ENCODE measurements around the gene PAX7.
"Not testable (repeated sequence)": the region's sequence is repeated elsewhere in the genome, so short reads cannot be mapped to it uniquely, and the experiment has no call there.

PAX7 gene

GRCh38 chr1:18760156-18760555 is 129.5 kb downstream of the PAX7 start:
- no peak for DNase-seq (ENCODE audit: low spot score)

GRCh38 chr1:18761948-18762840 is 131.5 kb downstream of the PAX7 start:
- DNase-seq (ENCODE audit: low spot score) = peak; percentile 16

GRCh38 chr1:18764362-18764761 is 133.7 kb downstream of the PAX7 start:
- no peak for DNase-seq (ENCODE audit: low spot score)

GRCh38 chr1:18765725-18766124 is 135.1 kb downstream of the PAX7 start:
- DNase-seq (ENCODE audit: low spot score) = no peak

- DNase-seq (ENCODE audit: low spot score) = no peak
Observed at GRCh38 chr1:18766328-18766727, 135.7 kb downstream of the PAX7 start.

- not testable (repeated sequence) for DNase-seq (ENCODE audit: low spot score)
Observed at GRCh38 chr1:18767576-18767975, 136.9 kb downstream of the PAX7 start.

- no peak for DNase-seq (ENCODE audit: low spot score)
Observed at GRCh38 chr1:18768086-18768485, 137.4 kb downstream of the PAX7 start.

GRCh38 chr1:18769140-18769539 is 138.5 kb downstream of the PAX7 start:
- no peak for DNase-seq (ENCODE audit: low spot score)

- DNase-seq (ENCODE audit: low spot score) = no peak
Observed at GRCh38 chr1:18770799-18771198, 140.2 kb downstream of the PAX7 start.

- DNase-seq (ENCODE audit: low spot score) = no peak
Observed at GRCh38 chr1:18773753-18774152, 143.1 kb downstream of the PAX7 start.

GRCh38 chr1:18775341-18775740 is 144.7 kb downstream of the PAX7 start:
- DNase-seq (ENCODE audit: low spot score) = no peak

GRCh38 chr1:18776777-18777176 is 146.1 kb downstream of the PAX7 start:
- no peak for DNase-seq (ENCODE audit: low spot score)

- DNase-seq (ENCODE audit: low spot score) = no peak
Observed at GRCh38 chr1:18778437-18778836, 147.8 kb downstream of the PAX7 start.

- DNase-seq (ENCODE audit: low spot score) = no peak
Observed at GRCh38 chr1:18781031-18781430, 150.4 kb downstream of the PAX7 start.

GRCh38 chr1:18783705-18784481 is 153.2 kb downstream of the PAX7 start:
- DNase-seq (ENCODE audit: low spot score) = no peak

- no peak for DNase-seq (ENCODE audit: low spot score)
Observed at GRCh38 chr1:18784482-18784831, 153.8 kb downstream of the PAX7 start.

GRCh38 chr1:18786149-18786548 is 155.5 kb downstream of the PAX7 start:
- no peak for DNase-seq (ENCODE audit: low spot score)

- DNase-seq (ENCODE audit: low spot score) = no peak
Observed at GRCh38 chr1:18787825-18788385, 157.3 kb downstream of the PAX7 start.

GRCh38 chr1:18789246-18789645 is 158.6 kb downstream of the PAX7 start:
- DNase-seq (ENCODE audit: low spot score) = no peak

- no peak for DNase-seq (ENCODE audit: low spot score)
Observed at GRCh38 chr1:18792747-18793146, 162.1 kb downstream of the PAX7 start.

- DNase-seq (ENCODE audit: low spot score) = no peak
Observed at GRCh38 chr1:18793164-18793563, 162.5 kb downstream of the PAX7 start.

GRCh38 chr1:18794051-18794450 is 163.4 kb downstream of the PAX7 start:
- no peak for DNase-seq (ENCODE audit: low spot score)

GRCh38 chr1:18794561-18794960 is 163.9 kb downstream of the PAX7 start:
- no peak for DNase-seq (ENCODE audit: low spot score)
